Measurements from ENCODE around the gene ANKS1A.

DNA sequence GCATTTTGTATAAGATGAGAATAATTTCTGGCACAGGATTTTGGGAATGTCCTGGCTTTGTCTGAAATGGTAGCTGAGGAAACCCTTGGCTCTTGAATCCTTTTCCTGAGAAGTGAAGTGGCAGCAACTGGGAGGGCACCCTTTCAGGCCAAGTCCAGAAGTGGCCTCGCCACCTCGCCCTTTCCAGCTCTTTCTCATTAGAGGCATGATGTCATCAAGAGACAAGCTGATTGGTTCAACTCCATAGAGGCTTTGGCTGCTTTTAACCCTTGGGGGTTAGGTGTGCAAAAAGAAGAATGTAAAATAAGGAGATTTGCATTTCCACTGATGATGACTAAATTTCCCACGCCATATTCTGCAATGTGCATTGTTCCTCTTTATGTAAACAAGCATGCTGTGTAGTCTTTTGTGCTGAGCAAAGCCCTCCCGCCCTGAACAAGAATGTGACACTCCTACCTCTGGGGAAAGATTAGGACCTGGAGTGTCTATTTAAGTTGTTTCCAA, 135.5 kb downstream of the ANKS1A start:
- TF ChIP-seq, protein P1, sequence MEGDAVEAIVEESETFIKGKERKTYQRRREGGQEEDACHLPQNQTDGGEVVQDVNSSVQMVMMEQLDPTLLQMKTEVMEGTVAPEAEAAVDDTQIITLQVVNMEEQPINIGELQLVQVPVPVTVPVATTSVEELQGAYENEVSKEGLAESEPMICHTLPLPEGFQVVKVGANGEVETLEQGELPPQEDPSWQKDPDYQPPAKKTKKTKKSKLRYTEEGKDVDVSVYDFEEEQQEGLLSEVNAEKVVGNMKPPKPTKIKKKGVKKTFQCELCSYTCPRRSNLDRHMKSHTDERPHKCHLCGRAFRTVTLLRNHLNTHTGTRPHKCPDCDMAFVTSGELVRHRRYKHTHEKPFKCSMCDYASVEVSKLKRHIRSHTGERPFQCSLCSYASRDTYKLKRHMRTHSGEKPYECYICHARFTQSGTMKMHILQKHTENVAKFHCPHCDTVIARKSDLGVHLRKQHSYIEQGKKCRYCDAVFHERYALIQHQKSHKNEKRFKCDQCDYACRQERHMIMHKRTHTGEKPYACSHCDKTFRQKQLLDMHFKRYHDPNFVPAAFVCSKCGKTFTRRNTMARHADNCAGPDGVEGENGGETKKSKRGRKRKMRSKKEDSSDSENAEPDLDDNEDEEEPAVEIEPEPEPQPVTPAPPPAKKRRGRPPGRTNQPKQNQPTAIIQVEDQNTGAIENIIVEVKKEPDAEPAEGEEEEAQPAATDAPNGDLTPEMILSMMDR (IDR thresholded peaks at IDR 0.05): no peak
- TF ChIP-seq POLR2AphosphoS5 (IDR thresholded peaks at IDR 0.05): no peak
- TF ChIP-seq POLR2A (IDR thresholded peaks at IDR 0.05): no peak
